HTR-8/SVneo (cell line): ENCODE data around the gene FEM1C.

ENCODE experiments used
- DNase-seq: peaks from one replicate; pipeline ENCODE4 v3.0.0; 2011; ENCODE audit warnings: low spot score, mixed read lengths; ENCODE audit not compliant: insufficient read length
- FAIRE-seq: peaks from 2 replicates; lab custom pipeline; 2011; peaks lifted over from hg19 to GRCh38; lab: Jason Lieb, UNC

Gene FEM1C

DNA sequence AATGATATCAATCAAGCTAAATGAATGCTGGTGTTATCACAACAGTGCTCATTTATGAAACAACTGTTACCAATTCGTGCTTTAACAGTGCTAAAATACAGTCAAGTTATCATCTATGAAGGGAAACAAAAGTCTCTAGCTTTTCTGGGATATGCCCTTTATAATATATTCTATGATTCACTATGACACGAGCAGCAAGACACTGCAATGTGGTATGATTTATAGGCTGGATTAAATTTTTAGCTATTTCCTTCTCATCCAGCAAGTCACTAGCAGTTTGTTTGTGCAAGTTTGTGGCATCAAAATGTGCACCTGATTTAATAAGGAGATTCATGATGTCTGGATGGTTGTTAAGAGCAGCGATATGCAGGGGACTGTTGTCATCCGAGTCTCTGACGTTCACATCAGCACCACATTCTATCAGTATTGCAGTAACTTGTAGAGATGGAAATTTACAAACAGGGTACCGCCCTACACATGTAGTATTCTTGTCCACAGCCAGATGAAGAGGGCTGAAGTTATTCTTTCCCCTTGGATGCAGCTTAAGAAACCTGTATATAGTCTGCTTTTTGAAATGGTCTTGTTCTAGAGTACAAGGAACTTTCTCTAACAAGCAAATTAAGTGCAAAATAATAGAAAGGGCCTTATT lies 20.3 kb downstream of the FEM1C start:
- DNase-seq (no peak), FAIRE-seq (no peak)

DNA sequence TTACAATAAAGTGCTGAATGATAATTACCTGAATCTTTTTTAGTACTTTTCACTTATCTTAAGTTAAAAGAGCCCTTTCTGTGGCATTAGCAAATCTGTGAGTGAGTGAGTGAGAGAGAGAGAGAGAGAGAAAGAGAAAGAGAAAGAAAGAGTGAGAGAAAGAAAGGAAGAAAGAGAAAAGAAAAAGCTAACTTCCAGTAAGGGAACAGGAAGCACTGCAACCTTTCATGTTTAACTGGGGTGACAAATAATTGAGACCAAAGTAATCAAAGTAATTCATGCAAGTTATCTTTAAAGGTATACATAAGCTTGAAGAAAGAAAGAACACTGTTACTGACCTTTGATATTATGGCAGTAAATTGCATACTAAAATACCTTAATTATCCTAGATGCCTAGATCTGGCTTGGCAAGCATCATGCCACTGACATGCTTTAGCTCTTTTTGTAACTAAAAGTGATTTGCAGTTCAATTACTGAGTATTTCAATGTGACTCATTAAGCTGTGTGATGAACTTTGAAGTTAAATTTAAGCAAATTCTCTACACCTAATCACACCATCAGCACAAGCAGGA lies 21.7 kb downstream of the FEM1C start:
- DNase-seq: no peak
- FAIRE-seq: no peak

DNA sequence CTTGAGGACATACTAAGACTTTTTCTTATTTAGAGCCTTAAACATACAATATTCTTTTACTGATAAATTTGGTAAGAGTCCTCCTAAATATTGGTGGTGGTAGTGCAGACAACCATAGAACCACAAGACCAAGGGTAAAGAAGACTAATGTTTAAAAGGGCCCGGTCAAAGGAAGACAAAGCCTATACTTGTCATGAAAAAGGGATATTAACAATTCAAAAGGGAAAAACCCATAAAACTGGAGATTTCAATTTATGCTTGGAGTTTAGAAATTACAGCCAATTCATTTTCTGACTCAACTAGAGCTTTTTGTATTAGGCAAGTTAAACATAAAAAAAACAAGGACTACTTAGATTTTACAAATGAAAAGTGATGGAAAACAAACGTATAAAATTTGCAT lies 24.4 kb downstream of the FEM1C start:
- no peak for FAIRE-seq

DNA sequence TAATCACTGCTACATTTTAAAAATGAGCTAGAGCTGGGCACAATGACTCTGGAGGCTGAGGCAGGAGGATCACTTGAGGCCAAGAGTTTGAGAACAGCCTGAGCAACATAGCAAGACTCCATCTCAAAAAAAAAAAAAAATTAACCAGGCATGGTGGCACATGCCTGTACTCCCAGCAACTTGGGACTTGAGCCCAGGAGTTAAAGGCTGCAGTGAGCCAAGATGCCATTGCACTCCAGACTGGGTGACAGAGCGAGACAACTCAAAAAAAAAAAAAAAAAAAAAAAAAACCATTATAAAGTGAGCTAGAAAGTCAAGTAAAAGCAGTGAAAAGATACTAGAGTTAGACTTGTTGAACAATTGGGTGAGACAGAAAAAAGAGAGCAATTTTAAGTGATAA lies 28.2 kb downstream of the FEM1C start:
- DNase-seq (no peak), FAIRE-seq (no peak)

More for the DNA sequence above, 24.4 kb downstream of the FEM1C start:
- no peak for DNase-seq

DNA sequence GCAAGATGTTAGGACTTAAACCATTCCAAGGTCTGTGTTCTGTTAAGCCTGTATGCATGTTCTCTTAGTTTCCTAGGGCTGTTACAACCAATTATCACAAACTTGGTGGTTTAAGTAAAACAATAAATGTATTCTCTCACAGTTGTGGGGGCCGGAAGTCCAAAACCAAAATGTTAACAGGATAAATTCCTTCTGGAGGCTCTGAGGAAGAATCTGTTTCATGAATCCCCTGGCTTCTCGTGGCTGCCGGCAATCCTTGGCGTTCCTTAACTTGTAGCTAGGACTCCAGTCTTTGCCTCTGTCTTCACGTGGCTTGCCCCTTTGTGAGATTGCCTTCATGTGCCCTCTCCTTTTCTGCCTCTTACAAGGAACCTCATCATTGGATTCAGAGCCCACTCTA lies 30.4 kb downstream of the FEM1C start:
- DNase-seq (no peak), FAIRE-seq (no peak)

DNA sequence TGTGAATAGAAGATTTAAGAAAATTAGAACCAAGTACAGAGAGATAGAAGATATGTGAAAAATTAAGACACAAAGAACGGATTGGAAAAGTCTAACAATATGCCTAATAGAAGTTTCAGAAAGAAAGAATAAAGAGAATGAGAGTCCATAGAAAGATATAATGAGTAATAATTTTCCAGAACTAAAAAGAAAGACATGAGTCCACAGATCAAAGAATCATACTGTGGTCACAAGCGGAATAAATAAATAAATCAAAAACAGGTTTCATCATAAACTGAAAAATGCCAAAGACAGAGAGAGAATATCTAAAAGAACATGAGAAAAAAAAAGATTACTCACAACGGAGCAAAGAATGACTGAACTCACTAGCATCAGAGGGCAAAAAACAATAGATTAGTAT lies 32.9 kb downstream of the FEM1C start:
- no peak for FAIRE-seq
- no peak for DNase-seq

DNA sequence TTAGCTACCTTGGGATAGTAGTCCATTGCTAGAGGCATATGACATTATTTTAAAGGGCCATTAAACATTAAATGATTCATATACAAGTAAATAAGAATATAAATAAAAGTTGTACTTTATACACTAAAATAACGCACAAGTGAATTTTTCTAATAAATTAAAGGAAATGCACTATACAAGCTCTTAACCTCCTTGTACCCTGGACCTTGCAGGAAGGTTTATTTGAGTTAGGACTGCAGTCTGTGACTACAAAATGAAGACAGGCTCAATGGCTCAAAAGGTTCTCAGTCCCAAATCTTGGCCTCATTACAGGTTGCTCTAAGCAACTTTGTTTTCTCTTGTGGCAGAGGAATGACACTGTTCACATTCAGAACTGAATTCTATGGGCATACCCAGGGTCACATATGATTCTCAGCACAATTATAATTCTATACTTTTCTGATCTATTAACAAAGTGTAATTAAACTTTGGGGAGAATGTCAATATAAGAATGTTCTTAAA lies 34.4 kb downstream of the FEM1C start:
- DNase-seq (no peak), FAIRE-seq (no peak)

DNA sequence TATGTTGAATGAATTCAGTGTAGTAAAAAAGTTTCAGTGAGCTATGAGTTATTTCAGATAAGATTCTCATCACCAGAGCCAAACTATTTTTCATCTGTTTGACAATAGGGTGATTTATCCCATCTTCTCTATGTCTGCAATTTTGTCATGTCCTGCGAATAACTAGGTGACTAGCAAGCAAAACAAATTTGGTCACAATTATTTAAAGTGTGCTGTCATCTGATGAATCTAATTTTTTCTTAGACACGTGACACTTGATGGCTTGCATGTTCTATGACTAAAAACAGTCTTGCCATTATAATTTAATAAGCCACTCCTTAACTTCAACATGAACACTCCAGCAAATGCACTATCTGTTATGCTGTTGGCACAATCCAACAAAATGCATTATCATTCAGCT lies 35.0 kb downstream of the FEM1C start:
- DNase-seq: no peak
- FAIRE-seq: no peak

DNA sequence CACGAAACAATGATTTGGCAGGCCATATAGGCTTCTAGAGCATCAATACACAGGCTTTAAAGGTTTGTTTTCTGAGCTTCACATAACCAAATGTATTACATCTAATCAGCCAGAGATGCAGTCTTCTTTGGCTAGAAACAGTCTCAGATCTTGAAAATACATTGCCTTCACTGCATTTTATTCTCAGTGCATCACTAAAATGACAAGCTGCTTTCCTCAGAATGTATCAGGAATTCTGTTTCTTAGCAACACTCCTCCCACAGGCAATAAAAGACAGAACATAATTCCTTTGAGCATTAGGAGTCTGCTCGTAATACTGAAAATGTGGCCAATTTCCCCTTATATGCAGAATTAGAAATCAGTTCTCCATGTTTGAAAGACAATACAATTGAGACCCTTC lies 36.9 kb downstream of the FEM1C start:
- DNase-seq: peak; percentile 9
- no peak for FAIRE-seq

DNA sequence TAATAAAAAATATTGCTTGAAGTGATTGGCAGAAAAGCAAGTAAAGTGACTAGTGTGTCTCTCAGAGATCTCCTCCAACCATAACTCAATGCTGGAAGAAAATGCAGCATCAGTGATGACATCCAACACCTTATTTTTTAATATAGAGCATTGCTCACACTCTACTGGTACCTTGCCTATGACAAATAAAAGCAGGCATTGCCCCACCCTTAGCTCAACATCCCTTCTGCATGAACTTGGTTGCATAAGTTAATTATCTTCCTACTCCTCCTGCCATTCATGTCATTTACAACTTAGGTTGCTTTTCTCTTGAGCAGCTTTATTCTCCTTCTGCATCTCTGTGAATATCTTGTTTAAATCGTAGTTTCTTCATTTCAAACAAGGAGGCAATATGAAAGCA lies 41.2 kb downstream of the FEM1C start:
- FAIRE-seq (no peak), DNase-seq (no peak)

DNA sequence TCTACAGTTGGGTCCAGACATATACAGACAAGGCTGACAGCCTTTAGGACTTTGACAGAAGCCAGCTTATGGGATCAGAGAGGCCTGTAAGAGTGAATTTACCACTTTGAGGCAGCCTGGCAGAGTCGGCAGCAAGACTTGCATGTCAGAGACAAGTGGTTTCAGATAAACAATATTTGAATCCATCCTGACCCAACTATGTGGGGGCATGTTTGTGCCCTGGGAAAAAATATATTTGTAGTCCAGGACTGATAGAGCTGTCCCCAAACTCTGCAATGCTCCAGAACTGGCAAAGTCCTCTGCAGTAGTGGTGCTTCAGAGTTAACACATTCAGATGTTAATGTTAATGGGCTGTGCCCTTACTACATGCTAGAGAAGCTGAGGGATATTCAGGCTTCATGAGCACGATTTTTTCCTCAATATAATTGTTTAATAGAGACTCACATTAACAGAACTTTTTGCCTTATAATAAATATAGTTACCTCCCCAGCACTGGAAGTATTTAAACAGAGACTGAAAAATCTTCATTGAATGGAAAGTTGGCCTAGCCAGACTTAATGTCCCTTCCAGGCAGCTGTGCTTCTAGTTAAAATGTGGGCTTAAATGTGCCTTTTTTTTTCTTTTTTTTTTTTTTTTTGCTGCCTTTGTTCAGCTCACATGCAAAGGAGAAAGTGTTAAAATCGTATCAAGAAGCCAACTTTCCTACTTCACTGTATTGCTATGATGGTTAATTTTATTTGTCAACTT lies 42.9 kb downstream of the FEM1C start:
- FAIRE-seq: no peak
- DNase-seq: no peak

DNA sequence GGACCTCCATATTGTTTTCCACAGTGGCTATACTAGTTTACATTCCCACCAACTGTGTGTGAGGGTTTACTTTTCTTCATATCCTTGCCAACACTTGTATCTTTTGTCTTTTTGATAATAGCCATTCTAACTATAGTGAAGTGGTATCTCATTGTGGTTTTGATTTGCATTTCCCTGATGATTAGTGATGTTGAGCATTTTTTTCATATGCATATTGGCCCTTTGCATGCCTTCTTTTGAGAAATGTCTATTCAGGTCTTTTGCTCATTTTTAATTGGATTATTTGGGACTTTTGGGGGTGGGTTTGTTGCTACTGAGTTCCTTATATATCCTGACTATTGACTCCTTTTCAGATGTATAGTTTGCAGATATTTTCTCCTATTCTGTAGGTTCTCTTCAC lies 44.4 kb downstream of the FEM1C start:
- no peak for DNase-seq
- no peak for FAIRE-seq

DNA sequence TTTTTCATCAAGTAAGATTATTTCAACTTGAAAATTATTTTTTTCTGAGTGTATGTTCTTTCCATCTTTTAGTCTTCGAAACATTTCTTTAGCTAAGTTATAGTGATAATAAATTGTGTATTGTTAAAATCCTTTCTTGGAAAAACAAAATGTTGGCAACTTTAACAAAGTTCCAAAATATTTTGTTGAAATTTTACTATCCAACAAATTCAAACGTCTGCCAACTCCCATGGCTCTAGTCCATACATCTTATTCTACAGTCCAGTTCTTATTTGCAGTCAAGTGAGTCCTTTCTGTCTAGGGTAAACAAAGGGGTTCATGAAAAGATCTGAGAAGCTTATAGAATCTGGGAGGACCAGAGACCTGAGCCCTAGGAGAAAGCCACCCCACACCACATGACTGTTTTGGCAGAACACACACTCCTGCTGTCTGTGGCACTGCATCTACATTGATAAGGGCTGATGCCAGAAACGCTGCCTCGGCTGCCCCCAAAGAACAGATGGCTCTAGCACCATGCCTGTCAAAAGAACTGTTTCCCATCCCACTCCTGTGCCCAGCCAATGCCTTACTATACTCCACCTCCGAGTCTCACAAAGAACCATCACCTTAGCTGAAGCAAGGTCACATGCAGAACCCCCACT lies 47.5 kb downstream of the FEM1C start:
- DNase-seq: no peak
- FAIRE-seq: no peak

DNA sequence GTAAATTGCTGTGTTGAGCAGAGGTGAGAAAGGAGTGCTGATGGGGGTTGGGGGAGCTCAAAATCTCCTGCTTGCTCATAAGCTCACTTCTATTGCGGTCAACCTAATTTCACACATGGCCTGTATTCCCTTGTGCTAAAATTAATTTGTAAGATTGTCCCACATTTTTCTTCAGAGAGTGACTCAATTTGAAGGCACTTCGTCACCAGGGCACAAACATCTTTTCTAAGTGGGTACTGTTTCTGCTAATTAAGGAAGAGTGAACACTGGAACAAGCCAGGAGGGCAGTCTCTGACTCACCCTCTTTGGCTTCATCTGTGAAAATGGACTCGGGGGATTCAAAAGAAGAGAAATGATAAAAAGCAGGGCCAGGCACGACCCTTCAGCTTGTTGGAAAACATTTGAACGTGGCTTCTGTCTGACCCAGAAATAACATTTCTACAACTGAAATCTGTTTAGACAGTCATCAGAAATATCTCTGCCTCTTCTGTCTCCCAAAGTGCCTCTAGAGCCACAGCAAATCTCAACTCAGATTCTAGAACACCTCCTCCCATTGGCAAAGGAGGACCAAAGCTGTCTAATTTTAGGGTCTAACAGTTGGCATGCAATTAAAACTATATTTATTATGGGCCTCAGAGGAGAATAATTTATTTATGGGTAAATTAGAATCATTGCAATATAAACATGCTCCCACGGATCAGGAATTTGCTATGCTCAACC lies 49.8 kb downstream of the FEM1C start:
- DNase-seq (no peak), FAIRE-seq (no peak)

DNA sequence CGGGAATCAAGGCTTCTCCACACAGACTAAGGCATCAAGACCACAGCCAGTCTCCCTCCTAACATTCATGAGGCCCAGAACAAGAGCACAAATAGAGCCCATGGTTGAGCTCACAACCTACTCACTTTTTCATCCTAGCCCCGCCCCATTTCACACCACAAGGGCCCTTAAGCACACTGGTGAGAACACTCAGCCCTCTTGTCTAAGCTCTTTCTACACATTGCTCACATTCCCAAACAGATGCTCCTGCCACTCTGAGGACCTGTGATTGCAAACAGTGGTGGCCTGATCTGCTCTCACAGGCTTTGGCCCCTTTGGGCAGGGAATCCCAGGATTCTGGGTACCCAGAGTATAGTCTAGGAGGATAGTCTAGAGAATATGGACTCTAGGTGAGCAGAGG lies 54.0 kb downstream of the FEM1C start:
- FAIRE-seq (no peak), DNase-seq (no peak)

DNA sequence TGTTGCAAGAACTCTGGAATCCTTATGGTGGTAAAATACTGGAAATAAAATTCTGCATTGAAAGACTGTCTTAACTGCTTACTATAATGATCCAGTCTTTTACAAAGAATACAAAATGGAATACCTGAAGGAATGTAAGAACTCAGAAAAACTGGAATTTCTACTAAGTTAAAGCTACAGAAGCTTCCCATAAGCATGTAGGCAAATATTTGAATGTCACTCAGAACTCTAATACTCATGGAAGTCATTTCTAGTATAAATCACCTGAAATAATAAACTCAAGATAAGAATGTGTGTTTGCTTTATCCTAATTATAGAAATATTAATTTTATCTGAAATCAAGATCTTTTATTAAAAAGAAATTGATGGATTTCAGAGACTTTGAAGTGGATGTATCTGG lies 54.8 kb downstream of the FEM1C start:
- FAIRE-seq (no peak), DNase-seq (no peak)

DNA sequence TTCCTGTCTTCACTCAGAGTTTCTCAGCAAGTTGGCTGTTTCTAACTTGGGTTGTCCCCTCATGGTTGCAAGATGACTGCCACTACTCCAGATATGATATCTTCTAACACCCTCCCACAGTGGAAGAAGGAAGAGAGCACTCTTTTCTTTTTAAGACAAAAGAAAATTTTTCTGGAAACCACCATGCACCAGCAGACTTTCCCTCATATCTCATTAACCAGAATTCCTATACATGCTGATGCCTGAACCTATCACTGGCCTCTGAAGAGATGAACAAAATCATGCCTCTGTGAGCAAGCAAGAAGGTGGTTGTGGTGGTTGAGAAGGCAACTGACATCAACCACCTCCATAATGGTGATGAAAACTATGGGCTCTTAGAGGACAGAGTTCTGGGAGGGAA lies 56.8 kb downstream of the FEM1C start:
- FAIRE-seq (no peak), DNase-seq (no peak)

DNA sequence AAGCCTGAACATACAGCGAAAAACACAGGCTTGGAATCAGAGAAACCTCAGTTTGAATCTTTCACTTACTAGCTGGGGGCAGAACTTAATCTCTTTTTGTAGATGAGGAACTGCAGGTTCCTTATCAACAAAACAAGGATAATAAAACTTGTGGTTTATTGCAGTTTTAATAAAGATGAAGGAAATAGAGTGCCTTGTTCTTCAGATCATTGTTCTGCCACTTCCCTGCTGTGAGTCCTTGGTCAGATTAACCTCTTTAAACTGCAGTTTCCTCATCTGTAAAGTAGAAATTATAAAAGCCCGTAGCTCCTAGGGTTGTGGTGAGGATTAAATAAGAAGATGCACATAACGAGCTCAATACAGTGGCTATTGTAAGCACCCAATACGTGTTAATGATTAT lies 57.4 kb downstream of the FEM1C start:
- no peak for FAIRE-seq
- DNase-seq: no peak

DNA sequence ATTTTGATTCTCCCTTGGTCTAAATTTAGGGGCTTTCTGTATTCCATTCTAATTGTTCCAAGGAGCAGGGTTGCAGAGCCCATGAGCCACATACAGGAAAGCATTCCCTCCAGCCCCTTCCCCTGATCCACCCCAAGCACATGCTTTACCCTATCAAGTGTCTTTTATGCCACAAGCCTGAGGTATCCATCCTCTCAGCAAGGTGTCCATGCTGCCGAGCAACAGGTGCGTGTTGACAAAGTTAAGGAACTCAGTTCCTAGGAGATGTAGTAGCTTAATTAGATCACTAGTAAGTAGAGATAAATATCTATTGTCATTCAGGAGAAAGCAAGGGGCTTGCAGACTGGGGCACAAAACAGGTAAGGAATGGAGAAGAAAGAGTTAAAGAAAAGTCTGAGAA lies 57.8 kb downstream of the FEM1C start:
- no peak for FAIRE-seq
- DNase-seq: no peak

DNA sequence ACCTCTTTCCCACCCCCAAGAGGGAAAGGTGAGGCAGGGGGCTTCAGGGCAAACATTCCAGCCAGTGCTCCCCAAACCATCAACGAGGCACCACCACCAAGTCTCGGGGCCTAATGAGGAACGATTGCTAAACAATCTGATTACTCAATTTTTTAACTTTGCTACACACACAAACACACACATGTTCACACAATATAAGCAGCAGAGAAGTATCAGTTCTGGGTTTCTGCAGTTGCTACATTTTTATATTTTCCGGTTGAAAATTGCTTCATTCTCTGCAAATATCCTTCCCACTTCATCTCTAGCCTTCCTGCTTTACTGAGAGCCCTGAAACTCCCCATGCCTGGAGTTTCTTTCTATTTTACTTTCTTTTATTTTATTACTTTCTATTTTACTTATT lies 60.2 kb downstream of the FEM1C start:
- FAIRE-seq (no peak), DNase-seq (no peak)

DNA sequence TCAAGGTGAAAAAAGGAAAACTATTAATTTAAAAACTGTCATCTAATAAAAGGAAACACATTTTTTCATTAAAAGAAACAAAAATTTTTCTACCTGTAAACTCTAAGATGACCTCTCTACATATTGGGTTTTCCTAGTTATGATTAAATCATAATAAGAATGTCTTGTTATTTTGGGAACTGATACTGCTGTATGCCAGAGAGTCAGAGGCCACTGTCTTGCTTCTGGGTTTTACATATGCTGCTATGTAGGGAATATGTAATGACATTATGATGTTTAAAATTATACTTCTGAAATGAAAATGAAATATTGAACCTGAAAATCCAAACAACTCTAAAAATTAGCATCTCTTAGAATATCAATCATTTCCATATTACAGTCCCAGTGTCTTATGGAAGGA lies 63.7 kb downstream of the FEM1C start:
- DNase-seq (no peak), FAIRE-seq (no peak)
